ENCODE measurements around the gene C17orf58.
"Not testable (repeated sequence)": the region's sequence is repeated elsewhere in the genome, so short reads cannot be mapped to it uniquely, and the experiment has no call there.

Gene C17orf58

DNA sequence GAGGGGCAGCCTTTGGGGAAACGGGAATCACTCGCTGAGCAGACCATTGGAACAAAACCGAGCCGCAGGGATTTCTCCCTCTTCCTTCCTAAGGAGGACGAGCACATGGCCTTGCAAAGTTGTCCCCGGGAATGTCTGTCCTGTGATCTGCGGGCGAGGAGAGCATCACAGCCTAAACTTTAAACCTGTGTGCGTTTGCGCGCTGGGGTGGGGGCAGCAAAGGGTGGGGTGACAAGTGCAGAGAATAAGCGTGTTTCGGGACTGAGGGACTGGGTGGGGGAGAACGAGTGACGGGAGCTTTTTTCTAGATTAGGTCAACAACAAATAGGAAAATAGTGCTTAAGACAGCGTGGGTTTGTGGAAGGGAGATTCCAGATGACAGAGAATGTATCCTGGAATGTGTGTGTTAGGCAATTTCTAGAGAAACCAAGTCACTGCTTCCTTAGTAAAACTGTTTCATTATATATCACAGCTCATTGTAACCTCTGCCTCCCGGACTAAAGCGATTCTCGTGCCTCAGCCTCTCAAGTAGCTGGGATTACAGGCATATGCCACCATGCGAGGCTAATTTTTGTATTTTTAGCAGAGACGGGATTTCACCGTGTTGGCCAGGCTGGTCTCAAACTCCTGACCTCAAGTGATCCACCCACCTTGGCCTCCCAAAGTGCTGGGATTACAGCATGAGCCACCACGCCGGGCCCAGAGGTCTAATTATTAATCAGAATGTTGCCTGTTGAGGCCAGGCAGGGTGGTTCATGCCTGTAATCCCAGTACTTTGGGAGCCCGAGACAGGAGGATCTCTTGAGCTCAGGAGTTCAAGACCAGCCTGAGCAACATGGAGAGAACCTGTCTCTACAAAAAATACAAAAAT is at the start of gene C17orf58:
Gene C17orf58 (minus strand): TSS at position 169 of the 871 bp plus-strand sequence. CDS start 271 bp downstream, outside the sequence.
- DNase-seq = not testable (repeated sequence)

DNA sequence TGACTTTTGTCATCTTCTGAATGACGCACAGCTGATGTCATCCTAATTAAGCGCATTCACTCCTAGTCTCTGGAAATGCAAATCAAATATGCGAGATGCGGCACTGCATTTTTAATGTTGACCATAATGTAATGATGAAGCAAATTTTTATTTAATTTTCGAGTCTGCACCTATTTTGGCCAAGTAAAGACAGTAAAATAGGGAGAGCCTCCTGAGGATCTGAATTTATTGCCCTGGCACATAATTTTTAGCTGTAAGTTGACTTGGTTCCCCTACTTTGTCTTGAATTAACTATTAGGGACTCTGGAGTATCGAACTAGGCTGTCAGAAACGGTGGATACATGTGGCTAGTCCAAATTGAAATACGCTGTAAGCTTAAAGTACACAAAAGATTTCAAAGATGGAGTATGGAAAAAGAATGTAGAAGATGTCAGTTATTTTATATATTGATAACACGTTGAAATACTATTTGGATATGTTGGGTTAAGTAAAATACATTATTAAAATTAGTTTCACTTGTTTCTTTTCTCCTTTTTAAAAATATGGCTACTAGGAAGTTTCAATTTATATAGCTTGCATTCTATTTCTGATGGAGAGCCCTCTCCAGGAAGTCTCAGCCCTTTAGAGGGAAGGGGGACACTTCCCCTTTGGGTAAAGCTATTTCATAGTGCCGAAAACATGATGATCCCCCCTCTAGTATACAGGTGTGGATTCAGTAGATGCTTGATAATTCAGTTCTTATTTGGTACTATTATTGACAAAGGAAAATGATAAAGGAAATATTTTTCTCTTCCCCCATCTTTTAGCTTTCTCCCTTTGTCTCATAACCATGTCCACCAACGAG is 40.3 kb upstream of the C17orf58 start:
- peak; percentile 30 to 44 for DNase-seq

DNA sequence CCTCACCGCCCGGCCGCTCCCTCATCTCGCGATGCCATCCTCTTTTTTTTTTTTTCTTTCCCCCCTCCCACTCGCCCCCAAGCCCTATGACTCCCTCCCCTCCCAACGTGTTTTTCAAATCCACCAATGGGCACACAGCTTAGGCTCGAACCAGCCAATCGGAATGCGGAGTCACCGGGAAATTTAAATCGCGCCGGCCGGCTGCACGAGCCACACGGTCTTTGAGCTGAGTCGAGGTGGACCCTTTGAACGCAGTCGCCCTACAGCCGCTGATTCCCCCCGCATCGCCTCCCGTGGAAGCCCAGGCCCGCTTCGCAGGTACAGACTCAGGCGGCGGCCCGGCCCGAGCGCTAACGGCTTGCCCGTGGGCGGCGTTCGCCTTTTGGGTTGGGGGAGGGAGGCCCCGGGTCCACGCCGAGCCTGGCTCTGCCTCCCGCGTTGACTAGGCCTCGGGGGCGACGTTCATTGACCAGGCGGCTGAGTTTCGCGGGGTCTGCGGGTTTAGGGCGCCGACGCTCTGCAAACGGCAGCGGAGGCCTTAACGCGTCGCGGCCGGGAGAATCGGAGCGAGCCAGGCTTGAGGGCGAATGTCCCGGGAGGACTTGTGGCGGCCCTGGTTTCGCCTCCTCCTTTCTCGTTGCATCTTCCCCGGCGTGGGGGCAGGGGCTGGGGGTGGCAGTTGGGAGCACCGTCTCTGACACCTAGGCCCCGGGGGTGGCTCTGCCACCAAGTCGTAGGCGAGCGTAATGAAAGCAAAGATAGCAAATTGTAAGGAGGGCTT is 39.4 kb upstream of the C17orf58 start, which contains the start of gene KPNA2:
Gene KPNA2 (plus strand): TSS at position 213 of the 781 bp plus-strand sequence. CDS start 1,398 bp downstream, outside the sequence.
- DNase-seq = peak; percentile 100

- peak; percentile 100 for DNase-seq
Observed at GRCh38 chr17:68035131-68035522, 38.9 kb upstream of the C17orf58 start.

- no peak for DNase-seq
Observed at GRCh38 chr17:68034452-68034776, 38.1 kb upstream of the C17orf58 start.

- peak; percentile 29 to 33 for DNase-seq
Observed at GRCh38 chr17:68033636-68034451, 37.6 kb upstream of the C17orf58 start.

GRCh38 chr17:68029512-68030215 is 33.4 kb upstream of the C17orf58 start:
- DNase-seq = no peak

DNA sequence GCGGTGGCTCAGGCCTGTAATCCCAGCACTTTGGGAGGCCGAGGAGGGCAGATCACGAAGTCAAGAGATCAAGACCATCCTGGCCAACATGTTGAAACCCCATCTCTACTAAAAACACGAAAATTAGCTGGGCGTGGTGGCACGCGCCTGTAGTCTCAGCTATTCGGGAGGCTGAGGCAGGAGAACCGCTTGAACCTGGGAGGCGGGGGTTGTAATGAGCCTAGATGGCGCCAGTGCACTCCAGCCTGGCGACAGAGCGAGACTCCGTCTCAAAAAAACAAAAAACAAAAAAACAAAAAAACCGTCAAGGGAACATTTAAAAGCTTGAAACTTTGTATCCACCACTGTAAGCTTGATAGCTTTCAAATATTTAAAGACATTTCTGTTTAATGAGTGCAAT is 26.3 kb upstream of the C17orf58 start:
- DNase-seq = not testable (repeated sequence)

GRCh38 chr17:68021963-68022362 is 25.7 kb upstream of the C17orf58 start:
- DNase-seq = no peak

GRCh38 chr17:68020791-68021190 is 24.5 kb upstream of the C17orf58 start:
- peak in 1 of 2 experiments; percentile 53 for DNase-seq

DNA sequence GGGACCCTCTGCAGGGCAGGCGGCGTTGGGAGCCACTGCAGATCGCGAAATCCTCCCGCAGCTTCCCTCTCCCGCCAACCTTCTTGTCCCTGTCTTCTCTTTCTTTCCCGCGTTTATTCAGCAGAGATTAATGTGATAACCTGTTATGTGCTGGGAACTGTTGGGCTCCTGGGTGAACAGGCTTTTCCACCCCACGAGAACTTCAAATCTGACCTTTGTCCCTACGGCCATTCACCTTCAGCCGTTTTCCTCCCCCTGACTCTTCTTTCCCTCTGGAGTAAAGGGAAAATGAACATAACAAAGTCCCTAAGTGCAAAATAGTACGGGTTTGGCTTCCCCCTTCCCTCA is 24.1 kb upstream of the C17orf58 start:
- peak in 1 of 2 experiments; percentile 73 for DNase-seq

DNA sequence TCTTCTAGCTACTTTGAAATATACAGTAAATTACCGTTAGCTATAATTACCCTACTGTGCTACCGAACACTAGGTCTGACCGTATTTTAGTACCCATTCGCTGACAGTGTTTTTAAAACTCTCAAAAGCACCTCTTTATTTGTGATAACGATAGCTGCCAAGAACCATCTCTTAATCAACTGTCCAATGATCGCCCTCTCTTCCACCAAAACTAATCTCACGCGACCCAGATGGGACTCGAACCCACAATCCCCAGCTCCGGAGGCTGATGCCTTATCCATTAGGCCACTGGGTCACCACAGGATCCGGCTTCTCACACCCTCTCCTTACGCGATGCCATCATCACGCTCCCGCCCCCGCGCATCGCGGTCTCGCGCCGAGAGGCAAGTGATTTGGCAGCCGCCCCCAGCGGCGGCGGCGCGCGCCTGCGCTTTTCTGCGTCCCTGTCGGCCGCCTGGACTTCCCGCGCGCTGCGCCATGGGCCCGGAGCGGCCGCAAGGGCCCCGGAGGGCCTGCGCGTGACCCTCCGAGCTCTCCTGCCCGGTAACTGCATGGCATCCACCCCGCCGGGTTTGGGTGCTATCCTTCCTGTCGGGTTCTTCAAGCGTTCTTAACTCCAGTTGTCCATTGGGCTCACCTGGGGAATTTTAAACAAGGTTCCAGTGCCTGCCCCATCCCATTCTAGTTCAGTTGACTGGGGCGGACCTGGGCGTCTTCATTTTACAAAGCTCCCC is 23.6 kb upstream of the C17orf58 start:
- peak; percentile 92 to 93 for DNase-seq

DNA sequence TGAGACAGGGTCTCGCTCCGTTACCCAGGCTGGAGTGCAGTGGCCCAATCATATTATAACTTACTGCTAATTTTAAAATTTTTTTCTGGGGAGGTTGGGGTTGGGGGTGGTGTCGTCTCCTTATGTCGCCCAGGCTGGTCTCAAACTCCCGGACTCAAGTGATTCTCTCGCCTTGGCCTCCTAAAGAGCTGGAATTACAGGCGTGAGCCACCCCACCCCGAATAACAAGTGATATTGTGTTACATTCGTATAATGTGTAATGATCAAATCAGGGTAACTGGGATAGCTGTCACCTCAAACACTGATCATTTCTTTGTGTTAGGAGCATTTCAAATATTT is 23.0 kb upstream of the C17orf58 start:
- no peak for DNase-seq

DNA sequence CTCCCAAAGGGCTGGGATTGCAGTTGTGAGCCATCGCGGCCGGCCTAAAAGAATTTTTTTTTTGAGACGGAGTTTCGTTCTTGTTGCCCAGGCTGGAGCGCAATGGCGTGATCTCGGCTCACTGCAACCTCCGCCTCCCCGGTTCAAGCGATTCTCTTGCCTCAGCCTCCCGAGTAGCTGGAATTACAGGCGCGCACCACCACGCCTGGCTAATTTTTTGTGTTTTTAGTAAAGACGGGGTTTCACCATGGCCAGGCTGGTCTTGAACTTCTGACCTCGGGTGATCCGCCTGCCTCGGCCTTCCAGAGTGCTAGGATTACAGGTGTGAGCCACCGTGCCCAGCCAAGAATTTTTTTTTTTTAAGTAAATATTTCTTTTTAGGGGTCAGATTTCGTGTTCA is 22.2 kb upstream of the C17orf58 start:
- DNase-seq = not testable (repeated sequence)

- DNase-seq = no peak
Observed at GRCh38 chr17:68016838-68017237, 20.6 kb upstream of the C17orf58 start.

- no peak for DNase-seq
Observed at GRCh38 chr17:68015081-68015723, 18.9 kb upstream of the C17orf58 start.

GRCh38 chr17:68013385-68013784 is 17.1 kb upstream of the C17orf58 start:
- DNase-seq = no peak

DNA sequence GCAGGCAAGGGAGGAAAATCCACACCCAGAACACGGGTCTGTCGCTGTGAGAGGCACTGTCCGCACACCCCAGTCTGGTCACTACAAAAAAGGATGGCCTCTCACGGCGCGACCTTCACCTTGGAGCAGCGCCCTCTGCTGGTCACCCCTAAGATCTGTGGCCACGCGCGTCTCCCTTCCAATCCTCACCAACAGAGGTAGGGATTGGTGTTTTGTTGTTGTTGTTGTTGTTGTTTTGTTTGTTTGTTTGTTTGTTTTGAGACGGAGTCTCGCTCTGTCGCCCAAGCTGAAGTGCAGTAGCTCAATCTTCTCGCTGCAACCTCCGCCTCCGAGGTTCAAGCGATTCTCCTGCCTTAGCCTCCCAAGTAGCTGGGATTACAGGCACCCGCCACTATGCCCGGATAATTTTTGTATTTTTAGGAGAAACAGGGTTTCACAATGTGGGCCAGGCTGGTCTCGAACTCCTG is 15.0 kb upstream of the C17orf58 start:
- DNase-seq = peak; percentile 49 to 80

- no peak for DNase-seq
Observed at GRCh38 chr17:68006797-68007196, 10.5 kb upstream of the C17orf58 start.

GRCh38 chr17:68004201-68004600 is 7.9 kb upstream of the C17orf58 start:
- DNase-seq = no peak

Data from Kasumi-1 (cell line).